Naive thymus-derived CD8-positive, alpha-beta T cell (primary cell): Measurements from ENCODE around the gene SERBP1. TPM values are rescaled to one million over a fixed set of nuclear protein-coding genes. Genes with fewer than 3 reads are reported as not detected.
A peak's percentile ranks its signal among the peaks of the same experiment; 100 is the strongest.

Experiments
- ATAC-seq, 2 donors: fragments of 150-1000 bp; cut with Tn5 transposase in 1 of 2; sonication (Bioruptor Pico), chemical (Tn5 transposase) in 1 of 2; 1 replicate in 1 of 2; 2 replicates in 1 of 2; pipeline ENCODE4 v1.10.0; 2021; ENCODE audit warnings: mild to moderate bottlenecking in 2 of 2, moderate library complexity in 2 of 2
- POLR2A ChIA-PET: fragments of 350-600 bp; sonication (Branson Sonifier 250); formaldehyde crosslinking; loops from one replicate; lab custom pipeline; 2021; ENCODE audit warnings: antibody characterized with exemption; lab: Charles Lee
- DNase-seq, 10 donors: peaks; one replicate each; pipeline versions ENCODE4 v3.0.0 to v3.0.0-alpha.2; 2020 to 2022
- H3K27ac Mint-ChIP-seq, 10 donors: one replicate each; pipeline ENCODE4 v1.8.0; 2020 to 2022; ENCODE audit warnings: mild to moderate bottlenecking in 10 of 10, mixed read lengths in 10 of 10, moderate library complexity in 4 of 10, inconsistent platforms in 1 of 10
- H3K27me3 Mint-ChIP-seq, 5 donors: one replicate each; pipeline ENCODE4 v1.8.0; 2021 to 2022; ENCODE audit warnings: mixed read lengths in 5 of 5
- H3K36me3 Mint-ChIP-seq, 3 donors: one replicate each; pipeline ENCODE4 v1.8.0; 2020 to 2022; ENCODE audit warnings: mixed read lengths in 3 of 3, mild to moderate bottlenecking in 2 of 3, inconsistent platforms in 1 of 3
- H3K4me1 Mint-ChIP-seq, 4 donors: one replicate each; pipeline ENCODE4 v1.8.0; 2021 to 2022; ENCODE audit warnings: mixed read lengths in 4 of 4
- H3K4me3 Mint-ChIP-seq, 10 donors: one replicate each; pipeline ENCODE4 v1.8.0; 2020 to 2022; ENCODE audit warnings: mild to moderate bottlenecking in 10 of 10, mixed read lengths in 10 of 10, moderate library complexity in 6 of 10, inconsistent platforms in 1 of 10
- H3K9me3 Mint-ChIP-seq, 9 donors: one replicate each; pipeline ENCODE4 v1.8.0; 2020 to 2022; ENCODE audit warnings: mixed read lengths in 9 of 9, mild to moderate bottlenecking in 3 of 9, inconsistent platforms in 1 of 9, moderate library complexity in 1 of 9
- polyA plus RNA-seq, 3 donors: library from polyadenylated mRNA; unstranded; fragments of 300-500 nt; fragmentation: Illumina TruSeq; gene quantifications; one replicate each; pipeline ENCODE4 v1.2.3, GENCODE V29; 2021
- total RNA-seq, 8 experiments: library from RNA in 2 of 8; stranded (reverse) in 2 of 8; gene quantifications; one replicate each; pipeline ENCODE4 v1.2.3 and lab custom pipeline; 2021 to 2026

The SERBP1 gene
- total RNA-seq (100 to 1,000 TPM; 171 to 180 TPM), polyA plus RNA-seq (100 to 1,000 TPM; 130 to 156 (median 153) TPM), total RNA-seq (lab: John Stamatoyannopoulos, UW) (220 to 1,018 (median 310) reads per million in 6 experiments)

DNA sequence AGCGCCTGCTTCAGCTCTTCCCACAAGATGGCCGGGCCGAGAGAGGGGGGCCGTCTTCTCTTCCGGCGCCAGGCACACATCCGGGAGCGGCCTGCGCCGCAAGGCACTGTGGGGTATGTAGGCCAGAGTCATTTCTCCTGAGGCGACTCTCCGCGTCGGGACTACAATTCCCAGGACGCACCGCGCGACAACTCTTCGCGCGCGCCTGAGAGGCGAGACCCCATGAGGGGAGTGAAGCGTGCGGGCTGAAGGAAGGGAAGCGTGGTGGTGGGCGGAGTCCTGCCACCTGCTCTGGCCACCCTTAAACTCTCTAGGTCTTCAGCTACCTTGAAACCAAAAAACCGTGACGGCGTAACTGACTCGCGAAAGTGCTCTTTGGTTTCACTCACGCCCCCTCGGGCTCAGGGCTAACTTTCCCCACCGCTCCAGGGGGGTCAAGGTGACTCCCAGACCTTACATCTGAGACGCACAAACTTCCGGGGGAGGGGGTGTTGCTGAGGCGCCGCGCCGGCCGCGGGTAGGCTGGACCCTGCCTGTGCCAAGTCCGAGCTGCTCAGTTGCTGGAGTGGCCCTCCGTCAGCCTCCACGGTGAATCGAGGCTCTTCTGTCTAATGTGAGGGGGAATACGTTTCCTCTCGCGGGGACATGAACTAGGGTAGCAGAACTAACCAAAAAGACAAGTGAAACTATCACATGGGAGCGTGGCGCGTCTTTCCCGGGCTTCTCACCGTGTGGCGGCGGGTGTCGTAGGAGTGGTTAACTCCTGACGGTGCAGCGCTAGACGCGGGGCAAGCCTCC, at the start of gene SERBP1:
Gene SERBP1 (minus strand): TSS at position 45 of the 798 bp plus-strand sequence. CDS start 102 bp downstream, outside the sequence.
- H3K4me1 Mint-ChIP-seq: peaks cover 26 to 68% (median 47%) of the 10 kb centered on the region in 4 donors
- peaks cover 10 to 35% (median 16%) of the 10 kb centered on the region in 3 donors for H3K36me3 Mint-ChIP-seq
- no peaks in the 10 kb centered on the region for H3K9me3 Mint-ChIP-seq
- no peaks in the 10 kb centered on the region for H3K27me3 Mint-ChIP-seq
- peak within 1 kb of the TSS; percentile 93 to 100 (median 98) for H3K27ac Mint-ChIP-seq
- POLR2A ChIA-PET: interaction anchor here (0.6 to 3.0 kb wide), 13 partner anchors 9 to 590 kb away, joined by 3 to 14 read pairs (median 4); partner anchors contain the start of genes DNAI4, GADD45A, MIER1 and SLC35D1
- peak within 1 kb of the TSS; percentile 83 to 99 (median 96) for H3K4me3 Mint-ChIP-seq
- peak; percentile 89 to 98 (median 94) for DNase-seq
- ATAC-seq: peak; percentile 84 to 88

DNA sequence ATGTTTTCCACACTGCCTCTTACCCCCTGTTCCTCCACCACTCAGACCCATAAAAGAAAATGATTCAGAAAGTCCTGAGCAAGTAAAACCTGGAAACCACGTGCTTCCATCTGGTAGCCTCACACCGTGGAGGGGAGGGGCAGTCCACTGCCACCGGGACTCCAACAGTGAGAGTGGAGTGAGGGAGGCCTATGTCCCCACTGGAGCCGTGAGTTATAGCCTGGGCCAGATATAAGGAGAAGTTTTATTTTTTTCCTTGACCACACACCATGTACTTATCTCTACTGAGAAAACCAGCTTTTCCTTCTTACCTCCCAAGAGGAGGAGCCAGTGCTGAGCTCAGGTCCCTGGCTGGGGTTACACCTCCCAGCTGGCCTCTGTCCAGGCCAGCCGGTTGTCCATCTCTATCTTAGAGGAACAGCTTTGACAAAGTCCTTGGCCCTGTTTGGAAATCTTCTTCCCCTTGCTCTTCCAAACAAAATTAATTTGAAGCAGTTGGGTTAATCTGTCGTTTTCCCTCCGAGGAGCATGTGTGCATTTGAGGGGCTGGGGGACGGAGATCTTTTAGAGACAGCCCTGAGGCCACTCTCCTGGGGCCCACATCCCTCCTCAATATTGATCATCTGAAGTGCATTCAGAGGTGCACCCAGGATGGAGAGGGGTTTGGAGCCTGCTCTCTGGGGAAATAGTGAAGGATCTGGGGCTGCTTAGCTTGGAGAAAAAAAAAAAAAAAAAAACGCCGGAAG, 49.1 kb upstream of the SERBP1 start:
- ATAC-seq (no peak), DNase-seq (no peak)
- peaks cover 0 to 2% (median 0%) of the 10 kb centered on the region in 4 donors for H3K4me1 Mint-ChIP-seq
- POLR2A ChIA-PET: no interaction called here
- H3K27ac Mint-ChIP-seq: no peak overlapping the region
- peaks cover 0 to 1% (median 0%) of the 10 kb centered on the region in 3 donors for H3K36me3 Mint-ChIP-seq
- H3K4me3 Mint-ChIP-seq: no peak overlapping the region
- peaks cover 0 to 6% (median 0%) of the 10 kb centered on the region in 5 donors for H3K27me3 Mint-ChIP-seq
- H3K9me3 Mint-ChIP-seq: no peaks in the 10 kb centered on the region

DNA sequence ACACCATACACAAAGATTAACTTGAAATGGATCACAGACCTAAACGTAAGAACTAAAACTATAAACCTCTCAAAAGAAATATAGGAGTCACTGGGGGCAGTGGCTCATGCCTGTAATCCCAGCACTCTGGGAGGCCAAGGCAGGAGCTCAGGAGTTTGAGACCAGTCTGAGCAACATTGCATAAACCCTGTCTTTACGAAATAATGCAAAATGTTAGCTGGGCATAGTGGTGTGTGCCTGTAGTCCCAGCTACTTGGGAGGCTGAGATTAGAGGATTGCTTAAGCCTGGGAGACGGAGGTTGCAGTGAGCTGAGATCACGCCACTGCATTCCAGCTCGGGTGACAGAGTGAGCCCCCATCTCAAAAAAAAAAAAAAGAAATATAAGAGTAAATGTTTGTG, 46.7 kb upstream of the SERBP1 start:
- ATAC-seq (no peak), DNase-seq (no peak)
- H3K27ac Mint-ChIP-seq: no peak overlapping the region
- POLR2A ChIA-PET: no interaction called here
- H3K4me3 Mint-ChIP-seq: no peak overlapping the region
- H3K9me3 Mint-ChIP-seq: no peaks in the 10 kb centered on the region
- H3K36me3 Mint-ChIP-seq: no peaks in the 10 kb centered on the region
- peaks cover 0 to 6% (median 0%) of the 10 kb centered on the region in 5 donors for H3K27me3 Mint-ChIP-seq
- H3K4me1 Mint-ChIP-seq: peaks cover 0 to 2% (median 0%) of the 10 kb centered on the region in 4 donors

DNA sequence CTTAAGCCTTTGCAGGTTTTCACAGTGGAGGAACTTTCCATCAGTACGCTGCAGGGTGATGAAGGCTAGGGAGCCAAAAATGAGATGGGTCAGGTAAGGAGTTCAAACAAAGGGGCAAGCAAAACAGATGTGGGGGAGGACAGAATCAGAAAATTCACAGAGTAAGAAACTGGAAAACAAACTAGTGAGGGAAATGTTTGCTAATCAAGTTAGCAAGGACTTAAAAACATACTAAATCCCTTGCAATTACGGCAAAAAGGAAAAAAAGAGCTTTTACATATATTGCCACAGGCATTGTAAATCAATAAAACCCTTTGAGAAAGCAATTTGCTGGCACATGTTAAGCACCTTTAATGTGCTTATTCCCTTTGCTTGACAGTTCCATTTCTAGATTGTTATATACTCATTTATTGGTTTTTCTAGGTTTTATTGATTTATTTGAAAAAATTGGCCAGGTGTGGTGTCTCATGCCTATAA, 45.8 kb upstream of the SERBP1 start:
- no peak overlapping the region for H3K4me3 Mint-ChIP-seq
- no peaks in the 10 kb centered on the region for H3K9me3 Mint-ChIP-seq
- no peak for ATAC-seq
- no peaks in the 10 kb centered on the region for H3K36me3 Mint-ChIP-seq
- no peak for DNase-seq
- POLR2A ChIA-PET: no interaction called here
- H3K27me3 Mint-ChIP-seq: peaks cover 0 to 6% (median 0%) of the 10 kb centered on the region in 5 donors
- no peak overlapping the region for H3K27ac Mint-ChIP-seq
- peaks cover 0 to 2% (median 0%) of the 10 kb centered on the region in 4 donors for H3K4me1 Mint-ChIP-seq

DNA sequence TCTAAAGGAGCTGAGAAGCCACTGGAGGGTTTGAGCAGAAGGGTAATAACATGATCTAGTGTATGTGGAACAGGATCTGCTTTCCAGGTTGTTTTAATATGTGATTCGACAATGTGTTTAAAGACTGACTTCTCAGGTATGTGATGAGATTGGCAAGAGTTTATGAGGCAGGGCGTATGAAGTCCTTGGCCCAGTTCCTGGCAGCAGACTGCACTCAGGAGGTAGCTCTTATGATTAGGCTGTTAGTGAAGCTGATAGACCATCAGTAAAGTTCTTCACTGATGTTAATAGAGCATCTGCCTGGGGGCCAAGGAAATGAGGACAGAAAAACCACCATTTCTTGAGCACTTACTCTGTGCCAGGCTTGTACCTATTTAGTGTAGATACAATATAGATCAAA, 41.9 kb upstream of the SERBP1 start:
- no peak overlapping the region for H3K4me3 Mint-ChIP-seq
- ATAC-seq: no peak
- POLR2A ChIA-PET: interaction anchor here (0.7 kb wide), 1 partner anchor 97 kb away, joined by 3 read pairs; no protein-coding TSS in a partner anchor

DNA sequence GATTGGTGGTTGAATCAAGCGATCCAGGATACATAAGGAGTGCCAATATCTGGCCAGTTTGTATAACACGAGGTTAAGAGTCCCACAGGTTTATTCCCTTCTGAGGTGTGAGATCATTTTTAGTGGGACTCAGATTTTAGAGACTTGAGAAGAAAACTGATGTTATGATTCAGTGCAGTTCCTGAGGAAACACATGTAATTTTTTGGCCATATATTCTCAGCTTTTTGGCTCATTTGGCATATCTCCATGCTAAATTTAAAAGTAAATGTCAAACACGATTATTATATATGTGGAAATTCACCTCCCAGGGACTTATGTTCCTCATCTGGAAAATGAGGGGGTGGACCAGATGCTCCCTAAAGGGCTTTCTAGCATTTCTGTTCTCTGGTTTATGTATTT, 39.2 kb upstream of the SERBP1 start:
- Mint-ChIP-seq H3K4me3 (no peak overlapping the region), H3K9me3 (no peaks in the 10 kb centered on the region), H3K4me1 (peaks cover 0 to 2% (median 0%) of the 10 kb centered on the region in 4 donors), H3K36me3 (no peaks in the 10 kb centered on the region), H3K27ac (no peak overlapping the region), H3K27me3 (peaks cover 0 to 10% (median 1%) of the 10 kb centered on the region in 5 donors)
- ATAC-seq (no peak), DNase-seq (no peak)
- POLR2A ChIA-PET: no interaction called here

More for the DNA sequence above, 41.9 kb upstream of the SERBP1 start:
- Mint-ChIP-seq H3K36me3 (no peaks in the 10 kb centered on the region), H3K27me3 (peaks cover 0 to 8% (median 0%) of the 10 kb centered on the region in 5 donors), H3K4me1 (peaks cover 0 to under 1% (median 0%) of the 10 kb centered on the region in 4 donors), H3K27ac (no peak overlapping the region), H3K9me3 (no peaks in the 10 kb centered on the region)
- DNase-seq: no peak

DNA sequence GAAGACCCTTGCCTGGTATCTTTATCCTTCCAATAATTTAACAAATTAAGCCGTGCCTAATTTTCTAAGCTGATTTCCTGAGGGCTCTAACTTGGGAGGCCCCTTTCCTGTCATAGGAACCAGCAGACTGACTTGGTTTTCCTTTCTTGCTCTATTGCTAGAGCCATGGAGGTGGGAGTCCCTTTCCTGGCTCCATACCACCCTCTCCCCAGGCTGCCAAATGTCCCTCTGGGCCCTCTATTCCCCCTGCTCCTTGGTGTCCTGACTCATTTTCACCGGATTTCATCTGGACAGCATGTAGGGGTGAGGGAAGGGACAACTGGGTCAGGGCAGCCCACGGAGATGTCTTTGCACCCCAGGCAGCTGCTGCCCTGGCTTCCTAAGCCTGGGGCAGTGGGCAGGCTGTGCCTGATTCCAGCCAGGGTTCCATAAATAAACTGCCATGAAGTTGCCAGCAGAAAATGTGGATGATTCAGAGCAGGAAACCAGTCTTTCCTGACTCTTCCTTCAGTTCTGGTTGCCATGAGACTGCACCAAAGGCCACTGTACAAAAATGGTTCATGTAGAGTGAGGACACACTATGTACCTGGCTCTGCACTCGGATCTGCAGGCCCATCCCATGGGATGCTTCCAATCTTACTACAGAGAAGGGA, 38.0 kb upstream of the SERBP1 start:
- peaks cover 0 to 15% (median 1%) of the 10 kb centered on the region in 5 donors for H3K27me3 Mint-ChIP-seq
- DNase-seq (no peak), ATAC-seq (no peak)
- H3K4me3 Mint-ChIP-seq: no peak overlapping the region
- no peaks in the 10 kb centered on the region for H3K9me3 Mint-ChIP-seq
- peaks cover 0 to 2% (median 0%) of the 10 kb centered on the region in 4 donors for H3K4me1 Mint-ChIP-seq
- POLR2A ChIA-PET: no interaction called here
- no peaks in the 10 kb centered on the region for H3K36me3 Mint-ChIP-seq
- H3K27ac Mint-ChIP-seq: no peak overlapping the region

DNA sequence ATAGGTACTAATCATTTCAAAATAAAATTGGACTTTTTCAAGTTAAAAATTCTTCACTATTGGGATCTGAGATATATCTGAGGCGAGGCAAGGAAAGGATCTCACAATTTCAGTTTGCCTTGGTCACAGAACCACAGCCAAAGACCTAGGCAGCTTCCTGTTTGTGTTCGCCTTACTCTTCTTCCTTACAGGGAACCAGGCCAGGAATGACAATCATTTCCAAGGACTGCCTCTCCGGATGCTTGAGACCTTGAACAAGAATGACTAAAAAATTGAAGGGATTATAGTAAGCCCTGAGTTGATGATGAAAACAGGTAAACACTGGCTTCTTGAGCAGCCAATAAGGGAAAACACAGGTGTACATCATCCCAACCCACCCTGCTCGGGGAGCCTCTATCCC, 35.2 kb upstream of the SERBP1 start:
- Mint-ChIP-seq H3K36me3 (no peaks in the 10 kb centered on the region), H3K27ac (no peak overlapping the region), H3K4me3 (no peak overlapping the region), H3K9me3 (no peaks in the 10 kb centered on the region), H3K27me3 (peaks cover 0 to 15% (median 1%) of the 10 kb centered on the region in 5 donors), H3K4me1 (peaks cover 0 to 2% (median 0%) of the 10 kb centered on the region in 4 donors)
- ATAC-seq (no peak), DNase-seq (no peak)
- POLR2A ChIA-PET: no interaction called here

DNA sequence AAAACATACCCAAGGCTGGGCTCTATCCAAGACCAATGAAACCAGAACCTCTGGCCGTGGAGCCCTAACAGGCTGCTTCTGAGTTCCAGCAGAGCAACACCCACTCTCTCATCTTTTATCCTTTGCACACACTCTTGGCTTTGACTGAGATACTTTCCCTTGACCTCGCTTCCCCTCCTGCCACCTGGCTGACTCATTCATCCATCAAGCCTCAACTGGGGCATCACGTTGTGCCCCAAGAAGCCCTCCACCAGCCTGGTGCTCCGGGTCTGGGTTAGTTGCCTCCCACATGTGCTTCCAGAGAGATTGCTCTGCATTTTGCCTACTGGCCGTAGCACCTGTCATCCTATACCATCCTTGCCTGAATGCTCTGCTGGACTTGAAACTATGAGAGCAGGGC, 34.5 kb upstream of the SERBP1 start:
- no peak for ATAC-seq
- POLR2A ChIA-PET: no interaction called here
- Mint-ChIP-seq H3K27ac (no peak overlapping the region), H3K27me3 (peaks cover 0 to 15% (median 1%) of the 10 kb centered on the region in 5 donors), H3K4me3 (no peak overlapping the region), H3K36me3 (no peaks in the 10 kb centered on the region), H3K4me1 (peaks cover 0 to 2% (median 0%) of the 10 kb centered on the region in 4 donors), H3K9me3 (no peaks in the 10 kb centered on the region)
- no peak for DNase-seq

DNA sequence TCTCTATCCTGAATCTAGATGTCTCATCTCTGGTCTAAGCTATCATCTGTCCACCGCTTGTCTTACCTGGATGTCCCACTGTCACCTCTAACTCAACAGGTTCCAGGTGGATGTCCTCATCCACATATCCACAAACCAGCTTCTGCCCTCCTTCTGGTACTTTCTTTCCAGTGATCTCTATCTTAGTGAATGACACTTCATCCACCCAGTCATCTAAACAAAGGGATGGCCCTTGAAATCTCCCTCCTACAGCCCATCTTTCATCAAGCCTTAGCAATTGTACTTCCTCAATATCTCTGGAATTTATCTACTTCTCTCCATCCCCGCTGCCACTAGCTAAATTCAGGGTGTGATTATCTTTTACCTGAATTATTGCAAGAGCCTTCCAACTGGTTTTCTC, 33.9 kb upstream of the SERBP1 start:
- no peak for DNase-seq
- ATAC-seq: no peak
- H3K4me1 Mint-ChIP-seq: peaks cover 0 to 2% (median 0%) of the 10 kb centered on the region in 4 donors
- no peaks in the 10 kb centered on the region for H3K36me3 Mint-ChIP-seq
- H3K4me3 Mint-ChIP-seq: no peak overlapping the region
- H3K27ac Mint-ChIP-seq: no peak overlapping the region
- H3K27me3 Mint-ChIP-seq: peaks cover 0 to 15% (median 1%) of the 10 kb centered on the region in 5 donors
- H3K9me3 Mint-ChIP-seq: no peaks in the 10 kb centered on the region
- POLR2A ChIA-PET: no interaction called here

DNA sequence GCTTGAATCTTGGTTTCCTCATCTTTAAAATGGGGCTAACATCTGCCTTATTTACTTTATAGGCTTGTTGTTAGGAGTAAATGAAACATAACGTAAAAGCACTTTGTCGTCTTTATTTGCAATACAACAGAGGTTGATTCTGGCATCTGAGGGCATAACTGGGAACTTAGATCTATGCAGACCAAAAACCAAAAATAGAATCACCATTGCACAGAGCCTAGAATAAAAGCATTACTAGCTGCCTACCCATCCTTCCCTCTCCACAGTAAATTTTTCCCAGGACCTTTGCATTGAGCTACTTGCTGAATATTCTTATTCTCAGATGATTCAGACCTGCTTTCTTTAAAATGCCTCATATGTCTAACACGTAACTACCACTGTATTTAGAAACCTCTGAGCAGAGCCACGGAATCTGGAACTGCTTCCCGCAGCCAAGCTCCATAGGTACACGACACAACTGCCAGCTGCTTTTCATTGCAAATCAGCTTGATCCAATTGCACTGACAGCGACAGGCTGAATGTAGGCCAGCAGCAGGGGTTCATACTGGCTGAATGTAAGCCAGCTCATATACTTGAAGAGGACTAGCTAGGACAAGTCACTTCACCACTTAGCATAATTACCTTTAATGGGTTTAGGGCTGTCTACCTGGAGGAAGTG, 33.2 kb upstream of the SERBP1 start:
- Mint-ChIP-seq H3K9me3 (no peaks in the 10 kb centered on the region), H3K27ac (no peak overlapping the region), H3K36me3 (no peaks in the 10 kb centered on the region), H3K4me1 (peaks cover 0 to 2% (median 0%) of the 10 kb centered on the region in 4 donors), H3K4me3 (no peak overlapping the region), H3K27me3 (peaks cover 0 to 15% (median 1%) of the 10 kb centered on the region in 5 donors)
- DNase-seq (no peak), ATAC-seq (no peak)
- POLR2A ChIA-PET: no interaction called here
